Stimulated activated CD8-positive, alpha-beta memory T cell treated with anti-CD3 and anti-CD28 coated beads, Interleukin-15, amount 100 ng/mL, for 48 hours (primary cell): ENCODE measurements around the gene OAF.
A peak's percentile ranks its signal among the peaks of the same experiment; 100 is the strongest.

Experiments used
- DNase-seq, 2 donors: peaks; one replicate each; pipeline ENCODE4 v3.0.0-alpha.2; 2020; ENCODE audit warnings: low read depth in 2 of 2

Gene OAF

GRCh38 chr11:120222916-120223315 is 12.1 kb downstream of the OAF start:
- DNase-seq = no peak

GRCh38 chr11:120223793-120224192 is 13.0 kb downstream of the OAF start:
- no peak for DNase-seq

GRCh38 chr11:120224361-120224760 is 13.5 kb downstream of the OAF start:
- no peak for DNase-seq

GRCh38 chr11:120224972-120225909 is 14.4 kb downstream of the OAF start:
- DNase-seq = no peak

- DNase-seq = no peak
These were observed 15.4 kb downstream of the OAF start for GRCh38 chr11:120226242-120226641.

GRCh38 chr11:120226714-120227113 is 15.9 kb downstream of the OAF start:
- DNase-seq = no peak

- no peak for DNase-seq
These were observed 16.5 kb downstream of the OAF start for GRCh38 chr11:120227228-120227852.

GRCh38 chr11:120228794-120229384 is 18.1 kb downstream of the OAF start:
- DNase-seq = no peak

- no peak for DNase-seq
These were observed 18.9 kb downstream of the OAF start for GRCh38 chr11:120229451-120230424.

- no peak for DNase-seq
These were observed 19.7 kb downstream of the OAF start for GRCh38 chr11:120230433-120231071.

GRCh38 chr11:120231963-120232362 is 21.1 kb downstream of the OAF start:
- DNase-seq = no peak

- no peak for DNase-seq
These were observed 22.5 kb downstream of the OAF start for GRCh38 chr11:120233207-120233803.

GRCh38 chr11:120235024-120235628 is 24.3 kb downstream of the OAF start:
- DNase-seq = peak; percentile 42 to 53

- DNase-seq = no peak
These were observed 25.6 kb downstream of the OAF start for GRCh38 chr11:120236169-120237107.

GRCh38 chr11:120238968-120239620 is 28.3 kb downstream of the OAF start:
- DNase-seq = no peak

GRCh38 chr11:120239713-120240640 is 29.1 kb downstream of the OAF start, which contains the start of gene POU2F3:
TSS of gene POU2F3 (plus strand) at chr11:120240140. CDS start at chr11:120240344, 204 bp downstream.
- no peak for DNase-seq

- DNase-seq = no peak
These were observed 30.0 kb downstream of the OAF start for GRCh38 chr11:120240866-120241265.
